KBM-7 (cell line): ENCODE results near the gene MRM1.

Experiments
- DNase-seq: peaks from one replicate; pipeline ENCODE4 v3.0.0-alpha.2; 2015
- in situ Hi-C: fragments of 300-500 bp; cut with MboI; formaldehyde crosslinking; loops from 2 replicates; pipeline ENCODE4 v1.14.3; 2020; ENCODE audit warnings: low sequenced_read_pairs, low pct_unique_long_range_greater_than_20kb, mixed read lengths

MRM1 gene

DNA sequence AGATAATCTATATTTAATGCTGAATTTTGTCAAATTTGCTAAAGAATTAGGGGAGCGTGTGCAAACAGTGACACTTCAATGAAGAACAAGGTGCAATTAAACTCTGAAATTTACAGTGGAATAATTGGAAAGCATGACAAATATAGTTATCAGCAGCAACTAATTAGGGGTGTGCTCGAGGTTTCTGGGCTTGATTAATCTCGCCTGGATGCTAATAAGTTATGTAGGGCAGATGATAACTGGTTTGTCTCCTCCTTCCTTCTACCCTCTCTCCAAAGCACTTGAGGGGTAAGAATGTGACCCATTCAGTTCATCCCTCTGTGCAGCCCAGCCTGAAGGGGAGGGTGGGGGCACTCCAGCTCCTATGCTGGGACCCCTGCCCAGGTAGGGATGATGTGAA is 21.9 kb downstream of the MRM1 start:
- in situ Hi-C loops: loop anchor here (25.0 kb wide), 3 partner anchors 439 to 764 kb away; partner anchors contain the start of gene C17orf78
- DNase-seq: no peak

DNA sequence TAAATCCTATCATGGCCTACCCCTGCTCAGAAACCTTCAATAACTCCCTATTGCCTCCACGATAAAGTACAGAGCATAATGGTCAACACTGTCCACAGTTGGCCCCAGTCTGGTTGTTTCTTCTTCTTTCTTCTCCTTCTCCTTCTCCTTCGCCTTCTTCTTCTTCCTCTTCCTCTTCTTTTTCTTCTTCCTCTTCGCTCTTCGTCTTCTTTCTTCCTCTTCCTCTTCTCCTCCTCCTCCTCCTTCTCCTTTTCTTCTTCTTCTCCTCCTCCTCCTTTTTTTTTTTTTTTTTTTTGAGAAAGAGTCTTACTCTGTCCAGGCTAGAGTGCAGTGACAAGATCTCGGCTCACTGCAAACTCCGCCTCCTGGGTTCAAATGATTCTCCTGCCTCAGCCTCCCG is 23.8 kb downstream of the MRM1 start:
- no peak for DNase-seq
- in situ Hi-C loops: no loop called here

DNA sequence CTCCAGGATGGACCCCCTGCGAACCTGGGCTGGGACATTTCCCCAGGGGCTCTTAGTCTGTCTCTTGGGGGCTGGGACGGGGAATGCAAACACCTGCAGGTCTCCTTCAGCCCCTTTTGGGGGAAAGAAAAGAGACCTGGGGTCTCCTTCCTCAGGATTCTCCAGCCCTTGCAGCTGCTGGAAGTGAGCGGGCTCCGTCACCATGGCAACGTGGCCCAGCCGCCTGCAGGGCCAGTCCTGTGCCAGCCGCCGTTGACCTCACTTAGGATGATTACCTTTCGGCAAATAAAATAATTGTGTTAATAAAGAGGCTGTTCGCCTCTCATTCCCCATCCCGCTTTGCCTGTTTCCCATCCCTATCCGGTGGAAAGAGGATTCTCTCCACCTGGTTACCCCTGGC is 25.7 kb downstream of the MRM1 start:
- in situ Hi-C loops: no loop called here
- no peak for DNase-seq

DNA sequence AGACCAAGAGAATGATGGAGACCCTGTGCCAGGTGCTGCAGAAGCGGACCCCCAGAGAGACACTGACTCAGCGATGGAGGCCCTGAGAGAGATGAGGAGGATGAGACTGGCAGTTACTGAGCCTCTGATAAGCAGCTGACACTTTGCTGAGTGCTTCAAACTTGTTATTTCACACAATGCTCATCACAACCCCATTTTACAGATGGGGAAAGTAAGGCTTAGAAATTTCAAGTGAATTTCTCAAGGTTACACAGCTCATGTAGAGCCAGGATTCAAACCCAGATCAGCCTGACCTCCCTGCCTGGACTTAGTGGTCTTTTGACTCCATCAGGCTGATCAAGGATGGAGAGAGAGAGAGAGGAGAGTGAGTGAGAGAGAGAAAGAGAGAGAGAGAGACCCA is 27.2 kb downstream of the MRM1 start:
- in situ Hi-C loops: no loop called here

DNA sequence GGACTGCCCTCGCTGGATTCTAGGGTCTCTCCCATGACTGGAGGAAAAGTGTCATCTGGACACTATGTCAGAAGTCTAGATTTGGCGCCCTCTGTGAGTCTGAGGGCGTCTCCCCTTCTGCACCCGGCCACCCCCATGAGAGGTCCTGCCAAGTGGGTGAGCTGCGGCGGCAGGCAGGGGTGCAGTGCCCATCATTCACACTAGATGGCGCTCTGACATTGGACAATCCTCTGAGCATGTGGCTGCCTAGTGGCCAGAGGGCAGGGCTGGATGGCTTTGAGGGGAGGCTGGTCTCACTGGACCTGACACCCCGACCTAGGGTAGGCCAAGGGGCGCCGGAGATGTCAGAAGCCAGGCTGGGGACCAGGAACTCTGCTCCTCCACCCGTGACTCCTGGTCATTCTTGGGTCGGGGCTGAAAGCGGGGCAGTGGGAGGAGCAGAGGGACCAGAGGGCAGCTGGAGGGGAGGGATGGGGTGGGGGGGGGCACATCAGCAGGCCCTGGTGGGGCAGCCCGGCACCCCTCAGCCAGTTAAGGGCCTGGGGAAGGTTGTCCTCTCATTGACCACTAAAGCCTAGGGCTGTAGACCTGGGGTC is 28.0 kb downstream of the MRM1 start:
- peak; percentile 86 for DNase-seq
- in situ Hi-C loops: no loop called here

More for the DNA sequence above, 27.2 kb downstream of the MRM1 start:
- DNase-seq: no peak

DNA sequence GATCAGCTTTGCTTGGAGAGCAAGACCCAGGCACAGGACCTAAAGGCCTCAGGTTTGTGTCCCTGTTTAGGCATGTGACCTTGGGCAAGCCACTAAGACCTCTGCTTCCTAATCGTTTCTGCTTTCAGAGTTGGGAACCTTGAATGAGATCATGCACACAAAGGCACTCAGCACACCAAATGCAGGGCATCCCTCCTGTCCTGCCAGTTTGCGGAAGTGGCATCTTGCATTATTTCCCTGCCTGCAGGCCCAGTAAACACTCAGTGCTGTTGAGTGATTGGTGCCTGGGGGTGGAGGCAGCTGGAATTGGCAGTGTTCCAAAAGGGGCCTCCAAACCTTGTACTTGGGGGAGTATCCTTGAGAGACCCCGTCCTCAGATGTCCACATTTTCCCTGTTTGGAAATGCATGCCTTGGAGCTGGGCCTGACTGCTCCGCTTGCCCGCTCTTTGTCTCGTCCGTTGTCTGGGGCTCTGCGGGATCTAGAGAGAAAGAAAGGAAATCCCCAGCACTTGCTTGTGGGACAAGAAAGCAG is 28.7 kb downstream of the MRM1 start:
- in situ Hi-C loops: no loop called here
- no peak for DNase-seq

DNA sequence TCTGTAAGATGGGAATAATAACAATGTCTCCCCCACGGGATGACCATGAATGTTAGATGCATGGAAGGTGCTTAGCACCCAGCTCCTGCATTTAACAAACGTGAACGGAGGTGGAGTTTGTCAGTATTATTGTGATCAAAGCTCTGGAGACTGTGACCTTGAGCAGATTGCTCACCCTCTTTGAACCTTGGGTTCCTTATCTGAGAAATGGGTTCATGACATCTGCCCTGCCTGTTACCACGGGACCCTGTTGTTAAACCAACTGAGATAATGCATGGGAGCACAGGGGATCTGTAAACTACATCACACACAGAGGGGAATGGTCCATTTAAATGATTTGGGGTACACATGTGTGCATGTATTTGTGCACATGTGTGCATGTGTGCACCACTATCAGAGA is 29.6 kb downstream of the MRM1 start:
- no peak for DNase-seq
- in situ Hi-C loops: no loop called here

DNA sequence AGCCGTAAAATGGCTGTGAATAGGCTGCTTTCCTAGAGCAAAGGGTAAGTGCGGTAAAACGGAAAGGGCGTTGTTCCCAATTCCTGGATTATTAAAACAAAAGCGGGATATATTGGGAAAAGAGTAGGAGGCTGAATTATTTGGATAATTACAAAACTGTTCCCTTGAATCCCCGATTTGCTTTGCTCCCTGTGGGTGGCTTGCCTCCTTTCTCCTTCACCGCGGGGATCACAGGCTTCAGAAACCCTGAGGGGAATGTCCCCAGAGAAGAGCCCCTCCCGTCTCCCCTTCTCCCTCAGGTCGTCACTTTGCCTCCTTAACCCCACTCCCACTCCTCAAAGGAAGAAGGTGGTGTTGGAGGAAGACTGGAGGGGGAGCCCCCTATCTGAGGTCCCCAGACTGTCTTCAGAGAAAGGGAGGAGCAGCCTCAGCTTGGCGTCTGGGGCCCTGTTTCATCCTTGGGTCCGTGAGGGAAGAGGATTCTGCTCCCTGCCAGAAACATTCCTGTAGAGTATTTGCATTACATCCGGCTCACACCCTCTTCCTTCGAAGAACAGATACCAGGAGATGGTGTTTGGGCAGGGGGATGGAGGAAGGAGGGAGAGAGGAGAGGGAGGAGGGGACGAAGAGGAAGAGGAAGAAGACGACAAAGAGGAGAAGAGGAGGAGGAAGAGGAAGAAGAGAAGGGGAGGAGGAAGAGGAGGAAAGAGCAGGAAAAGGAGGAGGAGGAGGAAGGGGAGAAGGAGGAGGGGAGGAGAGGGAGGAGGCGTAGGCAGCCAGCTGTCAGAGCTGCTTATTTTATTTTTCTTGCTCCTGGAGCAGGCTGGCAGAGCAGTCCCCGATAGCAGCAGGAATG is 31.8 kb downstream of the MRM1 start:
- in situ Hi-C loops: no loop called here
- DNase-seq: no peak

DNA sequence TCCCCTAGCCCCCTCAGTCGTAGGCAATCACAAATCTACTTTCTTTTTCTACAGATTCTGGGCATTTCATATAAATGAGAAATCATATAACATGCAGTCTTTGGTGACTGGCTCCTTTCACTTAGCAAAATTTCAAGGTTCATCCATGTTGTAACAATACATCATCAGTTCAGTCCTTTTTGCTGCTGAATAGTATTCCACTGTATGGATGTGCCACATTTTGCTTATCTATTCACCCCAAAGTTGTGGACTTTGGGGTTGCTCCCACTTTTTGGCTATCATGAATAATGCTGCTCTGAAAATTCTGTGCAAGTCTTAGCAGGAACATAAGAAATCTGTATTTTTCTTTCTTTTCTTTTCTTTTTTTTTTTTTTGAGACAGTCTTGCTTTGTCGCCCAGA is 39.0 kb downstream of the MRM1 start:
- no peak for DNase-seq
- in situ Hi-C loops: no loop called here

DNA sequence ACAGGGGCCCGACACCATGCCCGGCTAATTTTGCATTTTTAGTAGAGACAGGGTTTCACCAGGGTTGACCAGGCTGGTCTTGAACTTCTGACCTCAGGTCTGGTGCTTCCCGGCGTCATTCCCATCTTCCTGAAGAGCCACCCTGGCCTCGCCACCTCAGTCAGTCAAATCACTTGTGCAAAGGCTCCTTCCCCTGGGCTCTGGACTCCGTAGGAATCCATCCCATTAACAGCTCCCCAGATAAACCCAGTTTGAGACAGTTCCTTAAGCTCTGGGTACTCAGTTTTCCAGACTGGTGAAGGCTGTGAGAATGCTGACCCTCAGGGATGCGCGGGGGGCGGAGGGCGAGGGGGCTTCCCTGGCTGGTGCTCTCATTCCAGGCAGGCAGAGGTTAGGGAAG is 39.5 kb downstream of the MRM1 start:
- no peak for DNase-seq
- in situ Hi-C loops: no loop called here

DNA sequence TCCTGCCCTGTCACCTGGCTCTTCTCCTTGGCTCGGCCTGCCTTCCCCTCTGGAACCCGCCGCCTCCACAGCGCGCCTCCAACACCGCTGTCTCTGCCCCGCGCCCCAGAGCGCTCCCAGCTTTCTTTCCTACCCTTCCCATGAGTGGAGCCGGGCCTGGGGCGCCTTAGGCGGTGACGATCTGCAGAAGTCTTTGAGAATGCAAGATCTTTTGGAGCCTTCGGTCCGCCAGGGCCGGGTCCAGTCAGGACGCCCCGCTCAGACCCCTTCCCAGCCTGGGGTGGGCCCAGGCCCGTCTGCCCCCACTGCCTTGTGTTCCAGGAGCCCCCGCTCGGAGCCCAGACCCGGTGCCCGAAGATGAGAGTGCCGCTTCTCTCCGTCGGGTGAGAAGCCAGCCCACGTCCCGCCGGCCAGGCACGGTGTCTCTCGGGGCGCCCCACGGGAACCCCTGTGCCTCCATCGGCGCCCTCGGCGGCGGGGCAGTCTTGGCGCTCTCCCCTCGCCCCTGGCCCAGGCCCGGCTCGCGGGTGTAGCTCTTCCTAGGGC is 40.0 kb downstream of the MRM1 start:
- in situ Hi-C loops: no loop called here
- DNase-seq: no peak

DNA sequence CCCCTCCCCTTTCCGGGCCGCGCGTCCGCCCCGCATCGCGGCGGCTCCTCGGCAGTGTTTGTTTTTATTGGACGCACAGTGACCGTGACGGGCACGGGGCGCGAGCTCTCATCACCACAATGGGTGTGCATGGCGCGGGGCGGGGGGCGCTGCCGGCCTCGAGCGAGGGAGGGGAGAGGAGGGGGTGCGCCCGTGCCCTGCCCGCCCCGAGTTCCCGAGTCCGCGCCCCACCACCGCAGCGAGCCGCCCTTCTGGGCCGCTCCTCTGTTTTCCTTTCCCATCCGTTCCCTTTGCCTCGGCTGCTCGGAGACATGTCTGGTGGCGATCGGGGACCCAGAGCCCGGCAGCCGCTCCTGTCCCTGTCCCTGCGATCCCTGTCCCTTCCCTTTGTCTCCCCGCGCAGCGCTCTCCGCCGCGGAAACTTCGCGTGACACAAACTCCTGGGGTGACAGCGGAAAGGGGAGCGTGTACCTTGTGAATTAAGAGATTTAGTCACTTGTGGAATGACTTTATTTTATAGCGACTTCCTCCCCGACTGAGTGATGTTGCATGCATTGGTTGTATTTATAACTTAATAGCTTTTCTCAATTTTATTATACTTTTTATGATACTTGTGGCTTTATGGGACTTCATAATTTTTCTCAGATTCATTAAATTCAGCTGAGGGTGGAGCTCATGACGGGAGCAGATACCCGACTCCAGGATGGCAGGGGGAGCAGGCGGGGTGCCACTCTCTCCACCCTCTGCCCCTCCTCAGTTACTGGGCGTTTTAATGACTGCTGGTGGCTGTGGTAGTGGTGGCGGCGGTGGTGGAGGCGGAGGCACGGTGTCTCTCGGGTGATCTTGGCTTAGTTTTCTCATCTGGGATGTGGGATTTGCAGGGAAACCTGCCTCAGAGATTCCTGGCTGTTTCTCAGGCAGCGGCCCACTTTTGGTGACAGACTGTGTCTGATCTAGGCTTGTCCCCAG is 40.8 kb downstream of the MRM1 start:
- DNase-seq: no peak
- in situ Hi-C loops: no loop called here

DNA sequence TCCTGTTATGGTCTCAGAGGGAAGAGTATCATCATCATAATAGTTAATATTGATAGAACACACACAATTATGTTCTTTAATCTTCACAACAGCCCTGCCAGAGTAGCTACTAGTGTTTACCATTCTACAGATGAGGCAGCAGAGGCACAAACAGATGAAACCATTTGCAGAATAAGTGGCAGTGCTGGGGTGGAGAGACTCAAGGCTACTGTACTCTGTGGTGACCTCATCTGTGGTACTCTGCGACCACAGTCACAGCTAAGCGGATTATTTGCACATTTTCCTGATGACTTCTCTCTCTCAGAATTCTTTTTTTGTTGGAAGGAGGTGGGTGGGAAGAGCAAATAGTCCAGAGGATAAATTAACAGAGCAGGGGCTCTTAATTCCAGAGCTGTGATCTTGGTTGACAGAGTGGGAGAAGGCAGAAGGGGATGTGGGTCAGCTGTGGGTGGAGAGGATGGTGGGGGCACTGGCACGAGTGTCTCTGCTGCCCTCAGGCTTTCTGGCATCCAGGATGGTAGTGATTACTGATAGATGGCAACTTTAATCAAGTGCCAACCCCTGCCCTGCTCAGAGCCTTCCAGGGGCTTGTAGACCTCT is 41.8 kb downstream of the MRM1 start:
- in situ Hi-C loops: no loop called here
- DNase-seq: no peak

DNA sequence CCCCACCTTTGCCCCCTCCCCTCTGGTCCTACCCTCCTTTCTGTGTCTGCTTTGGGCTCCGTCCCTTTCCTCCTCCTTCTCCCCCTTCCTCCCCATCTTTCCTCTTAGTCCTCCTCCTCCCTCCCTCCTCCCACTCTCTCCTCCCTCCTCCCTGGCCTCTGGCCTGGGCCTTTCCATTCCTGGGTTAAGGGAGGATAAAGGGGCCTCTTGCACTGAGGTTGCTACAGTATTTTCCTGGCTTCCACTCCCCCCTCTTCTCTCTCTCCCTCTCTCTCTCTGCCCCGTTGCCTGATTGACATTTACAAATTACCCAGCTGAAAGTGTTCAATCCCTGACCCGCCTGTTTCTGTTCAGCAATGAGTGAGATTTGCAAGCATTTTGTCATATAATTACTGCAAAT is 44.0 kb downstream of the MRM1 start:
- in situ Hi-C loops: no loop called here
- no peak for DNase-seq

DNA sequence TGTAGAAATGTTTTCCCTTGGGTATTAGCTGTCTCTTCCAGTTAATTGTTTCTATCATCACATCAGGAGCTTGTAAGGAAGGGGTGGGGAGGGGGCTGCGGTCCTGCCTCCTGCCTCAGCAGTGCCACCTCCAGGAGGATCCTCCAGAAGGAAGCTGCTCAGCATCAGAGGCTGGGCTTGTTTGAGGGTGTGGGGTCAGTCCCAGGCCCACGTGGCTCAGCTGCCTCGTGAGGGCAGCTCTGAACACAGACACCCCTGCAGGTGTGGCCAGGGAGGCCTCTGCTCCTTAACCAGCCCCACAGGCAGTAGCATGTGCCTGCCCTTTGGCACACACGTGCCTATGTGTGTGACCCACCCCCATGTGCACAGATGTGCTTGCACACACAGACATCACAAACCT is 46.3 kb downstream of the MRM1 start:
- no peak for DNase-seq
- in situ Hi-C loops: no loop called here

DNA sequence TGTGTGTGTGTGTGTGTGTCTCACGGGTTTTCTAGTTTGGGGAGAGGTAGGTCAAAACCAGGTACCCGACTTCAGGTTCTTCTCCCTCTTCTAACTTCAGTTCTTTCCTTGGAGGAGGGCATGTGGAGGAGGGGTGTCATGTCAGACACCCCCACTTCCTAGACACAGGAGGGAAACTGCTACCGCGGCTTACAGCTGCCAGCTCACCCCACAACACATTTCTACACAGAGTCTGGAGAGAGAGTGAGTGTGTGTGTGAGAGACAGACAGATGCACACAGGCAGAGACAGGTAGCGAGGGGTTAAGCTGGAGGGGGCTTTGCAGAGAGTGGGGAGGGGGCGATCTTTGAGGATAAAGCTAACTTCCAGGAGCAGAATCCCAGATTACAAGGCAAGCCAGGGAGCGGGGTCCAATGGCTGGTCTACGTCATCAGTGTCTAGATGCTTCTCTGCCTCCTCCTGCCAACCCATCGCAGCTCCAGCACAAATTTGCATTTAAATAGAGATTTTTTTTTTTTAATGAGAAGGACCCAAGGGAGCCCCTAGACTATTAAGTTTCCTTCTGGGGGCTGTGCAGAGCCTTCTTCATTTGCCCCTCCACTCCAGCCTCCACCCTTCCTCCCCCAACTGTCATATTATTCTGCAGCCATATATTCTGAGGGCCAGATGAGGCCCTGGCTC is 48.9 kb downstream of the MRM1 start:
- DNase-seq: no peak
- in situ Hi-C loops: no loop called here

DNA sequence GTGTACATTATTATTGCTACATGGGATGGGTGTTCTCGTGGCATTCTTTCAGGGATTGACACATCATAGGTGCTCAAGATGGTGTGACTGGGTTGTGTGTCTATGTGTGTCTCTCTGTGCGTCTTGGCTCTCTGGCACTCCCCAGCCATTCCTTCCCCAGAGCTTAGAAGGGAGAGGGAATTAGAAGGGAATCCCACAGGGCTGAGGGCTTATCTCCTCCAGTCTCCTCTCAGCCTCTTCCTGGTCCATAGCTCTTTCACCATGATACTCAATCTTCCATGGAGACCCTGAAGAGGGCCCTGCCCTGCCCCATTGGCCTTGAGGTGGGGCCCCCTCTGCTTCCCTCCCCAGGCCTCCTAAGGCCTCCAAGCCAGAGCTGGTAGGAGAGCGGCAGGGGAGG is 52.0 kb downstream of the MRM1 start:
- in situ Hi-C loops: no loop called here
- no peak for DNase-seq

DNA sequence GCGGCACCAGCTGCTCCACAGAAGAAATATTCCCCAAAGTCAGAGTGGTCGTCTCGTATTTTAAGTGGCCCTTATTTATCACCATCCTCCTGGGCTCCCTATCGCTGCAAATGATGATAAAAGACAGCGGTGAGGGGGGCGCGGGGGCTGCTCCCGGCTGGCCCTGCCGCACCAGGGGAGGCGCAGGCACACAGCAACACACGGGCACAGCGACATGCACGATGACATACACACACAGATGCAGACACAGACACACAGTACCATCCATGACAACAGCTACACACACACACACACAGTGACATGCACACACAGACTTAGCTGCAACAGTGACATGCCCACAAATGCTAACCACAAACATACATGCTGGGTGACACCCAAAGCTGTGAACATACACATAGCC is 52.5 kb downstream of the MRM1 start:
- in situ Hi-C loops: no loop called here
- DNase-seq: no peak
